NCI-H345 treated with DMSO at 0.1 percent for 48 hours (cell line): ENCODE results near the gene DCAF17.

Experiments
- DNase-seq: peaks from one replicate; lab custom pipeline; 2025; ENCODE audit not compliant: unreplicated experiment; lab: John Stamatoyannopoulos, UW

Gene DCAF17

GRCh38 chr2:171434013-171434989 lies at the start of gene DCAF17:
DCAF17 (plus strand) TSS chr2:171434226; CDS start chr2:171434578, 352 bp downstream.
- peak; percentile 91 for DNase-seq

- DNase-seq: no peak
These were observed 47.4 kb upstream of the DCAF17 start for GRCh38 chr2:171386627-171387026.

- no peak for DNase-seq
These were observed 47.0 kb upstream of the DCAF17 start for GRCh38 chr2:171387052-171387451.

- no peak for DNase-seq
These were observed 44.7 kb upstream of the DCAF17 start for GRCh38 chr2:171389325-171389724.

- no peak for DNase-seq
These were observed 44.2 kb upstream of the DCAF17 start for GRCh38 chr2:171389780-171390179.

GRCh38 chr2:171390941-171391516 lies 43.0 kb upstream of the DCAF17 start:
- no peak for DNase-seq

- no peak for DNase-seq
These were observed 42.5 kb upstream of the DCAF17 start for GRCh38 chr2:171391532-171391931.

GRCh38 chr2:171393487-171393886 lies 40.5 kb upstream of the DCAF17 start:
- DNase-seq: no peak

- DNase-seq: no peak
These were observed 39.8 kb upstream of the DCAF17 start for GRCh38 chr2:171394164-171394740.

- no peak for DNase-seq
These were observed 34.7 kb upstream of the DCAF17 start for GRCh38 chr2:171399292-171399691.

- no peak for DNase-seq
These were observed 33.6 kb upstream of the DCAF17 start for GRCh38 chr2:171400395-171400794.

- DNase-seq: no peak
These were observed 32.1 kb upstream of the DCAF17 start for GRCh38 chr2:171401947-171402346.

GRCh38 chr2:171402906-171403580 lies 31.0 kb upstream of the DCAF17 start:
- DNase-seq: no peak

GRCh38 chr2:171404261-171404660 lies 29.8 kb upstream of the DCAF17 start:
- no peak for DNase-seq

GRCh38 chr2:171404719-171405118 lies 29.3 kb upstream of the DCAF17 start:
- no peak for DNase-seq

GRCh38 chr2:171405546-171405945 lies 28.5 kb upstream of the DCAF17 start:
- no peak for DNase-seq

GRCh38 chr2:171406044-171406443 lies 28.0 kb upstream of the DCAF17 start:
- DNase-seq: no peak

GRCh38 chr2:171407030-171407675 lies 26.9 kb upstream of the DCAF17 start:
- DNase-seq: no peak

- no peak for DNase-seq
These were observed 26.4 kb upstream of the DCAF17 start for GRCh38 chr2:171407676-171408044.

- DNase-seq: no peak
These were observed 24.5 kb upstream of the DCAF17 start for GRCh38 chr2:171409436-171409971.

- no peak for DNase-seq
These were observed 23.9 kb upstream of the DCAF17 start for GRCh38 chr2:171410101-171410500.
